Heart left ventricle (tissue), 16 donors: Measurements from ENCODE around the gene STXBP6. TPM values are rescaled to one million over a fixed set of nuclear protein-coding genes. Genes with fewer than 3 reads are reported as not detected.

ENCODE experiments used
- ATAC-seq, 4 donors: fragments of 200-7000 bp; cut with Tn5 transposase; one replicate each; pipeline ENCODE4 v1.9.1; 2020 to 2022; ENCODE audit warnings: moderate library complexity in 4 of 4, mild to moderate bottlenecking in 3 of 4, moderate number of reproducible peaks in 1 of 4
- DNase-seq, 5 donors: peaks; one replicate each; pipeline ENCODE4 v3.0.0-alpha.2; 2020
- H3K27ac ChIP-seq, 12 donors: fragments of 200-600 bp; sonication (generic) in 4 of 12; one replicate each; pipeline versions ENCODE4 v1.5.0 to v1.8.0; 2016 to 2022; ENCODE audit warnings: mild to moderate bottlenecking in 2 of 12
- H3K27me3 ChIP-seq, 9 donors: fragments of 200-600 bp; sonication (generic) in 2 of 9; one replicate each; pipeline versions ENCODE4 v1.5.1 to v1.8.0; 2016 to 2022; ENCODE audit warnings: mild to moderate bottlenecking in 3 of 9
- H3K36me3 ChIP-seq, 9 donors: fragments of 200-600 bp; sonication (generic) in 2 of 9; one replicate each; pipeline versions ENCODE4 v1.5.0 to v1.8.0; 2018 to 2022; ENCODE audit warnings: mild to moderate bottlenecking in 2 of 9
- H3K4me1 ChIP-seq, 12 donors: fragments of 200-600 bp; sonication (generic) in 4 of 12; one replicate each; pipeline versions ENCODE4 v1.5.0 to v1.8.0; 2016 to 2022; ENCODE audit warnings: mild to moderate bottlenecking in 3 of 12
- H3K4me3 ChIP-seq, 12 donors: fragments of 200-600 bp; sonication (generic) in 4 of 12; one replicate each; pipeline versions ENCODE4 v1.5.0 to v1.8.0; 2017 to 2022; ENCODE audit warnings: mild to moderate bottlenecking in 9 of 12, moderate library complexity in 4 of 12
- H3K9me3 ChIP-seq, 12 donors: fragments of 200-600 bp; sonication (generic) in 4 of 12; one replicate each; pipeline versions ENCODE4 v1.5.0 to v1.8.0; 2016 to 2022; ENCODE audit warnings: mild to moderate bottlenecking in 1 of 12
- POLR2A ChIP-seq, 2 donors: fragments of 450-650 bp; IDR thresholded peaks; one replicate each; pipeline ENCODE4 v1.6.1; 2017; ENCODE audit warnings: antibody characterized with exemption in 2 of 2, mild to moderate bottlenecking in 2 of 2, moderate library complexity in 2 of 2
- WGBS, 4 donors: extraction: QIAGEN DNeasy Blood & Tissue Kit in 2 of 4; methylation state at CpG; one replicate each; pipeline versions ENCODE4 v1.1.5 to v1.1.7; 2013 to 2018; 5-methylcytosine and 5-hydroxymethylcytosine counted together
- intact Hi-C, 10 donors: fragments of 100-400 bp; cut with DNase I; formaldehyde crosslinking; loops; one replicate each; pipeline versions ENCODE4 v1.11.1 to v1.14.2; 2022
- polyA plus RNA-seq, 2 donors: library from polyadenylated mRNA; stranded (reverse); fragments of 200-250 nt; gene quantifications; one replicate each; pipeline ENCODE4 v1.2.3, GENCODE V29; 2013
- total RNA-seq, 9 donors: library from RNA; depleted of rRNA in 2 of 9; stranded (reverse); fragments of >200 nt in 2 of 9; fragmentation: NEBNext Ultra II Directional in 3 of 9; extraction: Animal tissue kit (Norgen Biotek cat#: 25700) in 3 of 9; gene quantifications; one replicate each; pipeline versions ENCODE4 v1.1.0 to v1.2.4, GENCODE V29; 2016 to 2023
- TF ChIP-seq, protein P1 (sequence below), 12 donors: fragments of 200-600 bp; sonication (generic) in 4 of 12; IDR thresholded peaks; one replicate each; pipeline versions ENCODE4 v1.5.0 to v1.8.0; 2018 to 2022; ENCODE audit warnings: antibody characterized with exemption in 12 of 12, mild to moderate bottlenecking in 5 of 12
- donor health status: ischemic (EF 13 %, LVEDD 7.1; RV severe dilation, severe dysfunction).
- donor health status: healthy with polysubstance abuse.
- donor health status: DM: no; HTN: yes; CAD: no.
- donor health status: DM: no; HTN: no; CAD: no.
- donor health status: ischemic (EF 25% LVEDD 6.9; RV normal size, moderate dysfunction).
- donor health status: ischemic (EF 25% LVEDD 5.7; RV mildly dilated, moderate dysfunction).
- donor health status: healthy.
- donor health status: DM: yes; HTN: yes; CAD: no.
- donor health status: ischemic (EF 35%, LVEDD 5.7; RV mildly dilated, moderate dysfunction).
- donor health status: nonischemic (EF 11% LVEDD 7.7; RV severe dilation, severe dysfunction).
- donor health status: DM: yes; HTN: yes; CAD: no.
- donor health status: PGD.
- donor health status: ischemic (EF 29% LVEDD 5.4; RV normal size, mild dysfunction).
- donor health status: nonischemic (EF 23%, LVEDD 6.1; RV moderate dilation, normal function).

STXBP6 gene
- total and polyA plus RNA-seq, 11 donors: 12.5 to 57.3 (median 23.7) TPM

DNA sequence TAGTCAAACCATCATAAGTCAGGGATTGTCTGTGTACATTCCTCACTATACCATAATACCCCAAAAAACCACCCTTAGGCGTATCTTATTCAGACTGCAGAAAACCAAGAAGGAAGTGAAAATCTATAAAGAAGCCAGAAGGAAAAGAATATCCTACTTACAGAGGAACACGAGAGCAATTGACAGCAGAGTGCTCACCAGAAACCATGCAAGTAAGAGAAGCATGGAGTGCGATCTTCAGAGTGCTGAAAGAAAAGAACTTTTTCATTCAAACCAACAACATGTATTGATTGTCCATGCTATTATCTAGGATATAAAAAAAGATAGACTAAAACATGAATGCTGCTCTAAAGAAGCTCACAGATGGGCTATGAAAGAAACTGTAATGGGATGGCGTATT is 50.8 kb downstream of the STXBP6 start:
- H3K27me3 ChIP-seq: no peaks in the 10 kb centered on the region
- peaks cover 0 to 4% (median 0%) of the 10 kb centered on the region in 12 donors for H3K9me3 ChIP-seq
- DNase-seq: no peak
- no peak overlapping the region for H3K27ac ChIP-seq
- TF ChIP-seq, protein P1, sequence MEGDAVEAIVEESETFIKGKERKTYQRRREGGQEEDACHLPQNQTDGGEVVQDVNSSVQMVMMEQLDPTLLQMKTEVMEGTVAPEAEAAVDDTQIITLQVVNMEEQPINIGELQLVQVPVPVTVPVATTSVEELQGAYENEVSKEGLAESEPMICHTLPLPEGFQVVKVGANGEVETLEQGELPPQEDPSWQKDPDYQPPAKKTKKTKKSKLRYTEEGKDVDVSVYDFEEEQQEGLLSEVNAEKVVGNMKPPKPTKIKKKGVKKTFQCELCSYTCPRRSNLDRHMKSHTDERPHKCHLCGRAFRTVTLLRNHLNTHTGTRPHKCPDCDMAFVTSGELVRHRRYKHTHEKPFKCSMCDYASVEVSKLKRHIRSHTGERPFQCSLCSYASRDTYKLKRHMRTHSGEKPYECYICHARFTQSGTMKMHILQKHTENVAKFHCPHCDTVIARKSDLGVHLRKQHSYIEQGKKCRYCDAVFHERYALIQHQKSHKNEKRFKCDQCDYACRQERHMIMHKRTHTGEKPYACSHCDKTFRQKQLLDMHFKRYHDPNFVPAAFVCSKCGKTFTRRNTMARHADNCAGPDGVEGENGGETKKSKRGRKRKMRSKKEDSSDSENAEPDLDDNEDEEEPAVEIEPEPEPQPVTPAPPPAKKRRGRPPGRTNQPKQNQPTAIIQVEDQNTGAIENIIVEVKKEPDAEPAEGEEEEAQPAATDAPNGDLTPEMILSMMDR (IDR thresholded peaks at IDR 0.05): no peak
- no peak for TF ChIP-seq POLR2A (IDR thresholded peaks at IDR 0.05)
- 94 to 97% (median 96%) methylated on average over 4 of the region's 4 CpGs for WGBS, 4 donors
- peaks cover 3 to 42% (median 25%) of the 10 kb centered on the region in 12 donors for H3K4me1 ChIP-seq
- no peak for ATAC-seq
- intact Hi-C loops: loop anchor here in 1 of 10 donors (2.0 kb wide), 1 partner anchor 20 kb away; no protein-coding TSS in a partner anchor
- H3K36me3 ChIP-seq: no peaks in the 10 kb centered on the region
- H3K4me3 ChIP-seq: no peak overlapping the region

DNA sequence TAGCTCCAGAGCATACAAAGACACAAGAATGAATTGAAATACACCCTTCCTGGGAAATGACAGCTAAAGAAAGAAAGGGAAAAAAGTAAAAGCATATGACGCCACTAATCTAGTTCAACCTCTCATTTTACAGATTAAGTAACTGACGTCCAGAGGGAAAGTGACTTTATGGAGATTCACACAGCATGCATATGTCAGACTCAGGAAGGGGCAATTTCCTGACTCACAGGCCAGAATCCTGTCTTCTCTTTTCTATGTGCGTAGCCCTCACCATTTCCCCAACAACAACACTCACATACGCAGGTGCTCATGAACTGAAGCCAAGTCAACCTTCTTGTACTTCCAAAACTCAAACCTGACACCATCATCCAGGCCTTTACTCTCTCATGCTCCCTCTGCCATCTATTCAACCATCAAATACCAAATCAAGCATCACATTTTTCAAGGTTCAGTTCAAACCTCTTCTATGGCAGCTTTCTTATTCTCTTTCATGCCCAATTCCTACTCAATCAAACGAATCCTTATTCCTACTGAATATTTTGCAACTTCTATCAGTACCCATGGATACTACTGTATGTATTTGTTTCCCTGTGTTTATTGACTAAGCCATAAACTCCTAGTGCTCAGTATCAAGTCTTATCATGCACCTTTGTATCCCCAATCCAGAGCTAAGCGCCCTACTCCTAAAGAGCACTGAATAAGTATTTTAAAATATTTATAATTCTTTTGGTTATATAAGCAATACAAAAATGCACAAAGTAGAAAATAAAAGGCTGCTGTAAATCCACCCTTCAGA is 52.8 kb downstream of the STXBP6 start:
- Histone ChIP-seq H3K4me3 (no peak overlapping the region), H3K9me3 (peaks cover 0 to 4% (median 0%) of the 10 kb centered on the region in 12 donors), H3K4me1 (peaks cover 0 to 40% (median 12%) of the 10 kb centered on the region in 12 donors), H3K36me3 (no peaks in the 10 kb centered on the region), H3K27ac (no peak overlapping the region), H3K27me3 (no peaks in the 10 kb centered on the region)
- no peak for TF ChIP-seq POLR2A (IDR thresholded peaks at IDR 0.05)
- TF ChIP-seq, protein P1 (IDR thresholded peaks at IDR 0.05): no peak
- intact Hi-C loops: no loop called here
- WGBS, 4 donors: 70 to 80% (median 78%) methylated on average over 6 of the region's 6 CpGs
- DNase-seq (no peak), ATAC-seq (peak in 1 of 4 donors; percentile 74)

DNA sequence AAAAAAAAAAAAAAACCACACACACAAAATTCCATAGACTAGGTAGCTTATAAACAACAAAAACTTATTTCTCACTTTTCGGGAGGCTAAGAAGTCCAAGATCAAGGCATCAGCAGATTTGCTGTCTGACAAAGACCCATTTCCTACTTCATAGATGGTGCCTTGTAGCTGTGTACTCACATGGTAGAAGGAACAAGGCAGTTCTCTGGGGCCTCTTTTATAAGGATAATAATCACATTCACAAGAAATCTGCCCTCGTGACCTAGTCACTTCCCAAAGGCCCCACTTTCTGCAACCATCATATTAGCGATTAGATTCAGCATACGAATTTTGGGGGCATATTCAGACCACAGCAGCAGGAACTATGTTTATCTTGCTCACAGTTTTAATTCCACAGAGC is 54.9 kb downstream of the STXBP6 start:
- H3K27ac ChIP-seq: no peak overlapping the region
- no peaks in the 10 kb centered on the region for H3K27me3 ChIP-seq
- H3K9me3 ChIP-seq: peaks cover 0 to 4% (median 0%) of the 10 kb centered on the region in 12 donors
- TF ChIP-seq, protein P1 (IDR thresholded peaks at IDR 0.05): no peak
- no peak for TF ChIP-seq POLR2A (IDR thresholded peaks at IDR 0.05)
- no peaks in the 10 kb centered on the region for H3K36me3 ChIP-seq
- peaks cover 0 to 34% (median 3%) of the 10 kb centered on the region in 12 donors for H3K4me1 ChIP-seq
- intact Hi-C loops: no loop called here
- ATAC-seq: no peak
- no peak overlapping the region for H3K4me3 ChIP-seq
- DNase-seq: no peak
- 85 to 98% (median 94%) methylated on average over 4 of the region's 4 CpGs for WGBS, 4 donors

GRCh38 chr14:24993631-24994030 is 56.3 kb downstream of the STXBP6 start:
- no peak overlapping the region for H3K4me3 ChIP-seq
- no peaks in the 10 kb centered on the region for H3K9me3 ChIP-seq
- no peak overlapping the region for H3K27ac ChIP-seq
- peaks cover 0 to 4% (median 0%) of the 10 kb centered on the region in 9 donors for H3K36me3 ChIP-seq
- DNase-seq (no peak), ATAC-seq (peak in 1 of 4 donors; percentile 25)
- intact Hi-C loops: no loop called here
- H3K27me3 ChIP-seq: no peaks in the 10 kb centered on the region
- peaks cover 0 to 34% (median 3%) of the 10 kb centered on the region in 12 donors for H3K4me1 ChIP-seq
- TF ChIP-seq, protein P1 (IDR thresholded peaks at IDR 0.05): no peak
- no peak for TF ChIP-seq POLR2A (IDR thresholded peaks at IDR 0.05)
